ENCODE measurements around the gene MYO5B.

The MYO5B gene

DNA sequence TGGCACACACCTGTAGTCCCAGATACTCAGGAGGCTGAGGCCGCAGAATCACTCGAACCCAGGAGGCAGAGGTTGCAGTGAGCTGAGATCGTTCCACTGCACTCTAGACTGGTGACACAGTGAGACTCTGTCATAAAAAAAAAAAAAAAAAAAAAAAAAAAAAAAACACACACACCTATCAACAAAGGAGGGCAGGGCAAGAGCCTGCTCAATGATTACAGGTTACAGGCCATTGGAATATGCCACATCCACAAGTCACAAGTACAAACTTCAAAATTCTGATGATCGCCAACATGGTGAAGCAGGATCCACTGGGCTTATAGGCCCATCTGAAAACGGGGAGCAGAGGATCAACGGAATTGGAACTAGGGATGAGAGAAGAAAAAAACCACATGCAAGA is 6.3 kb downstream of the MYO5B start:
- DNase-seq (ENCODE audit: low read depth), result no peak

DNA sequence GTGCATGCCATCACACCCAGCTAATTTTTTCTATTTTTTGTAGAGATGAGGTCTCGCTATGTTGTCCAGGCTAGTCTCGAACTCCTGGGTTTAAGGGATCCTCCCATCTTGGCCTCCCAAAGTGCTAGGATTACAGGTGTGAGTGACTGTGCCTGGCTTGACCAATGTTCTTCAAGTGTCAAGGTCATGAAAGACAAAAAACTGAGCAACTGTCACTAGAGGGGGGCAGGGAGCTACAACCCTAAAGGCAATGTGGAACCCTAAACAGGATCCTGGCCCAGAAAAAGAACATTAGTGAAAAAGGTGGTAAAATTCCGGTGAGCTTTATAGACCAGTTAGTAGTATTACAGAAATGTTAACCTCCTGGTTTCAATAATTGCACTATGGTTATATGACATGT is 7.3 kb downstream of the MYO5B start:
- no peak for DNase-seq (ENCODE audit: low read depth)

DNA sequence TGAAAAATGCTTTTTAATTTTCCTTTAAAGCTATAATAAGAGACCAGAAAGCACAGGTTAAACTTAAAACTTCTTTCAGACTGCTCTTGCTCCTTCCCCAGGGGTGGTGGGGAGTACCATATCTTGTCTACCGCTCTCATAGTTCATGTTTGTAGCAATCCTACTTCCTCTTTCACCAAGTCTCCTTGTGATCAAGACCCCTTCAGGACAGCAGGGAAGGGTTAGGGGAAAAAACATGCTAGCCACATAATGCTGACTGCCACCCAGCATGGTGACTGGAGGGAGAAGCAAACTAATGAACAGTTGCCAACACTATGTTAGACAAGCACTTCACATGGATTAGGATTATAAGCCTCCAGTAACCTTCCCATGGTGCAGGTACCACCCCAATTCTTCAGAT is 8.6 kb downstream of the MYO5B start:
- DNase-seq (ENCODE audit: low read depth), result no peak

DNA sequence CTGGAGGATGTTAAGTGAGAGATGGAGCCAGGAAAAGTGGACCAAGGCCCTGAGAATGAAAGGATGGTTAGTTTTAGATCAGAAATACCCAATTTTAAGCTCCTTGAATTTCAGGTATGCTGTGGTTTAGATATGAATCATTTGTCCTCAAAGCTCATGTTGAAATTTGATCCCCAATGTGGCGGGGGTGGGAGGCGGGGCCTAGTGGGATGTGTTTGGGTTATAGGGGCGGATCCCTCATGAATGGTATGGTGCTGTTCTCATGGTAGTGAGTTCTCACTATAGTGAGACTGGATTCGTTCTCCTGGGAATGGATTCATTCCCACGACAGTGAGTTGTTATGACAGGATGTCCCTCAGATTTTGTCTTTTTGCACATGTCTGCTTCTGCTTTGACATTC is 11.4 kb downstream of the MYO5B start:
- no peak for DNase-seq (ENCODE audit: low read depth)

DNA sequence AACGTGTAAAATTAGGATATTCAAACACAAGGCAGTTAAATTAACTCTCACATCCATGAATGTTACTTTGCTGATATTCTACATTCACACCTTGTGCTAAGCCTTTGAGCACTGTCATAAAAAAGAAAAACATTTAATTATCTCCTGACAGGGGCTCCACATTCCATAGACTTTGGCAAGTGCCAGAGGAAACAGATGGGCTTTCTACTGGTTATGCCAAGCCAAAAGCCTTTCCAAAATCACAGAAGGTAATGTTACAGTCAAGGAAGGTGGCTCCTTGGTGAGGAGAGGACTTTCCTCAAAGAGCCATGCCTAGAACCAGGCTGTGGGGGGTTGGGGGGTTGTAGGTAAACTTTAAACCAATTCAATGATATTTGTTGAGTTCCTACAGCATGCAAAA is 12.4 kb downstream of the MYO5B start:
- DNase-seq (ENCODE audit: low read depth), result no peak

DNA sequence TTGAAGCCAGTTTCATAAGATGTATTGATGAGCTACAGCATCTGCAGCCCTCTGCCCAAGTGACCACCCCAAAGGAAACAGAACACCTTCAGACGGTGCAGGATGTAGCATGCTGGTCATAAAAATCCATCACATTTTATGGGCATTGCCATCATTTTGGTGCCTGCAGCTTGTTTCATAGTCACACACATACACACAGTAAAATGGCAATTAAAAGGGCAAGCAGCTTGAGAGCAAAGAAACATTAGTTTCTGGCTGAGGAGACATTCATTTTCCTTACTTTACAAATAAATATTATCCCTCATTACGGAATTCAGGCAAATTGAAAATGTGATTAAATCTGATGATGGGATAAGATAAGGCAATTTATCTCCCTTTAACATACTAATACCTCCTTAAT is 13.4 kb downstream of the MYO5B start:
- no peak for DNase-seq (ENCODE audit: low read depth)

DNA sequence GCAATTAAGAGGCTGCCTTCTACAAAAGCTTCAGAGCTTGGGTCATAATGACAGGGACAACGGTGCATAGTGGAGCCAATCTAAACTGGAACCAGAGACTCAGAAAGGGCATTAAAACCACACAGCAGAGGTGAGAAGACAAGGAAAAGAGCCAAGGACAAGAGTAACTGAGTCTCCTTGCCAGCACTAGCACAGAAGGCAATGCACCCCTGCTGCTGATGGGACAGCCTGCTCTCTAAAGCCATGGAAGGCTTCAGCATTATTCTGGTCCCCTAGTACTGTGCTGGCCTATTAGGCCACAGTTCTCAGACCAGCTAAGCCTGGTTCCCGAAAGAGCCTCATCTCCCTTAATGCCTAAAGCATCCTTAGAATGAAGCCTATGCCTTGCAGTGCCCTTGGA is 15.5 kb downstream of the MYO5B start:
- DNase-seq (ENCODE audit: low read depth), result no peak

DNA sequence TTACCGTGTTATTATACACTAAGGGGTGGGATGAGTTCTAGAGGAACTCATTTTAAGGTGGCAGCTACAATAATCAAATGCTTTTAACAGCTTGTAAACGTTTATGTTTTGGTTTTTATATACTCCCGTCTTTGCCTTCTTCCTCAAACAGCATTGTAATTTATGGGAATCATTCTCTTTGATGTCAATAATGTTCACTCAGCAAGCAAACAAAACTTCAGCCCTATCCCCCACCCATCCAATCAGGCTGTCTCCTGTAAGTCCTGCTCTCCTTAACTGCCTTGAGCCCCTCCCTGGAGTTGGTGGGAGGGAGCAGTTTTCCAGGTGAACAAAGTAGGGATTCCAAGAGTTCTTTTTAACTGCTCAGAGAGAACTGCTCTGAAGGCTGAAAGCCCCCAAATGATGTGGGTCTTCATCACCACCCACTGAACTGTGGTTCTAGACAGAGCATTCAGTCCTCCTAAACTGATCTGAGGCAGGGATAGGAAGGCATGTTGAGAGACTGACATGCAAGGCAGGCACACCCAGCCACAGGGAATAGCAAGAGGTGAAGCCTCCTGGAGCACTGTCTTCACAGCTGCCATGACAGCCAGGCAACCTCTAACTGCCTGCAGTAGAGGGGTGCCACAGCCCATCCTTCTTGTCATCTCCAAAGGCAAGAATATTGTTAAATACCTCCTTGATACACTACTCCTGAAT is 17.5 kb downstream of the MYO5B start:
- no peak for DNase-seq (ENCODE audit: low read depth)

DNA sequence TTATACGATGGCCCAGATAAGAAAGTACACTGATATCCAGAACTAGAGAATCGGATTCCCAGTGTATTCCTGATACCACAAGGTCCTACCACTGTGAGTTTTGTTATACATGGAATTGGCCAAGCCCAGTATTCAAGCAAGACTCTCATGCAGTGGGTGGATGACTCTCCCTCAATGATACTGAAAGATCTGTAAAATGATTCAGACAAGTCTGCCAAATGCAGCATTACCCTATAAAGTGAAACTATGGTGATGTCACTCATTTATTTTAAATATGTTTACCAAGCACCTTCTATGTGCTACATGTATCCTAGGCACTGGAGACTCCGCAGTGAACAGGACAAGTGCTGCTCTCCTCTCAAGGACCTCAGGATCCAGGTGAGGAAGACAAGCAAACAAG is 22.6 kb downstream of the MYO5B start:
- no peak for DNase-seq (ENCODE audit: low read depth)

DNA sequence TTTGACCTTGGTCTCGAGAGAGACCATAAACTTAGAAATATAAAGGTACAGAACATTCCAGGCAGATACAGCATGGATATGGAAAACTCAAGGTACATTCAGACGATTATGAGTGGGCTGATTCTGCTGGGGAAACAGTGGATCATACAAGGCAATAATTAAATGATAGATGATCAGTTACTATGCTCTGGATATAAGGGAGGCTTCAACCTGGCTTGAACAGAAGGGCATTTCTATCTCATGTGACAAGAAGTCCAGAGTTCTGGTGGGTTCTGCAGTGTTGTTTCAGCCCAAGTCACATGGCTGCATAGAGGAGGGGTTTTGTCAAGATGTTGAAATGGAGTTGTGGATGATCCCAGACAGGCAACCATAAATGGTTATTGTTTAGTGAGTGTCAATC is 23.5 kb downstream of the MYO5B start:
- no peak for DNase-seq (ENCODE audit: low read depth)

DNA sequence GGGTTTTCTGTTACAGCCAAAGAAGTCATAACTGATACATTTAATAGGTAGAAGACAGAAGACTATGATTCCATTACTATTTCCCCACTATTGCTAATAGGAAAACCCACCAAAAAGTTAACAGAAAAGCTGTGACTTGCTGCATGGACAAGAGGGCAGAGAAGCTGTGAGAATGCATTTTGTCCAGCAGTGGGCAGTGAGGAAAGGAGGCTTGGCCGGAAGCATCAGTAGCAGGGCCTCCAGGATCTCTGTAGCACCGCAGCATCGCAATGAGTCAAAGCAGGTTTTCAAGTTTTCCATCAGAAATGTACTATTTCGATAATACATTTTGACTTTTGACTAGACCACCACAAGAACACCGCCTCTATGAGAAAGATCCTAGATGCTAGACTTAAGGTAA is 24.9 kb downstream of the MYO5B start:
- no peak for DNase-seq (ENCODE audit: low read depth)

DNA sequence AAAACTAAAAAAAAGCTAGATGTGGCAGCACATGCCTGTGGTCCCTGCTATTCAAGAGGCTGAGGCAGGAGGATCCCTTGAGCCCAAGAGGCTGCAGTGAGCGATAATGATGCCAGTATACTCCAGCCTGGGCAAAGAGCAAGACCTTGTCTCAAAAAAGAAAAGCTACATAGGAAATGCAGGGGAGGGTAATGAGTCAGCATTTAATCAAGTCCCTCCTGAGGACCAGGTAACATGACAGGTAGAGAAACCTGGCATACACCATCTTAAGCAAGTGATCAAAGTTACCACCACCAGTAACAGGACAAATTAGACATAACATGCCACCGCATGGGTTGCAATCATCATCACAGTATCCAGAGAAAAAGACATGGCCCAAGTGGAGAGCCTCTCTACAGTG is 25.8 kb downstream of the MYO5B start:
- DNase-seq (ENCODE audit: low read depth), result no peak

DNA sequence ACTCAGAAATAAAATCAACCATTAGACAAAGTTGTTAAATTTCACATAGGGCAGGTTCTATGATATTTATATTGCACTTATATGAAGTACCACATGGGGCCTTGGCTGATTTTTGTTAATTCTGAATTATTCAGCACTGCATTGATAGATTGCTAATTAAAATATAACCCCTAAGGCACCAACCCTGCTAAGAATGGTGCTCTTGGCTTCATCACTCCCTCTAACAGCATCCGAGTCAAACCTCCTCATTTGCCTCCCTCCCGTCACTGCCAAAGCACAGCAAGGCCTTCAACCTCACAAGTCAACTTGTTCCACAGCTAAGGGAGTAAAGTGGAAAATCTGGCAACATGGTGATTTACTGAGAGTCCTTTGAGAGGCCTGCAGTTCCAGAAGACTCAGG is 27.0 kb downstream of the MYO5B start:
- DNase-seq (ENCODE audit: low read depth), result no peak

DNA sequence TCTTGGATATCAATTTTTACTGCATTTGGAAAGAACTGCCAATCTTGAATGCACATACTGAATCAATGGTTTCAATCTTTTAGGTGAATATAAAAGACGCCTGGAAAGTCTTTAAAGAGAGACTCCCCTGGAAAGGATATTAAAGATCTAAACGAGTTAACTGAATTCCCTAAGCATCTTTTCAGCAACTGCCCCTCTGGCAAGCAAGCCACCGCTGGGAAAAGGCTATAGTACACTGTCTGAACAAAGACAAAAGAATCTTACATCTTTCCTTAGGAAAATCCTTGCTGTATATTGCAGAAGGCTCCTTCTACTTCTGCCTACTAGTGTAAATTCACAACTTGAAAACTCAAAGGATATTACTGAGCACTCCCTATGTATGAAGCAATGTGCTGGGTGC is 28.0 kb downstream of the MYO5B start:
- DNase-seq (ENCODE audit: low read depth), result no peak

DNA sequence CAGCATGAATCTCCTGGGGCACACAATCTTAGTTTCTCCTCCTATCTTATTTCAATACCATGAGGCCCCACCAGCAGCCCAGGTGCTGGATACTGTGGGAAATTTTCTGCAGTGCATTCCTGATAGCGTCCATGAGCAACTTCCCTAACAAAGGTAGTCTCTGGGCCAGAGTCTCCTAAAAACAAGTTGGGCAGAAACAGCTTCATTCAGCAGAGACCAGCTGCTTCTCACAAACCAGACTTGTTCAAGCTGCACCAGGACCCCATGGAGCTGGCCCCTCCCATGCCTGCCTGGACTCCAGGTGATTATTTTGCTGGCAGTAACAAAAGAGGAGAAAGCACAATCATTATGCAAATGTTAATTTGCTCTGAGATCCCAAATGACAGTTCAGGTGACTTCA is 31.4 kb downstream of the MYO5B start:
- no peak for DNase-seq (ENCODE audit: low read depth)

DNA sequence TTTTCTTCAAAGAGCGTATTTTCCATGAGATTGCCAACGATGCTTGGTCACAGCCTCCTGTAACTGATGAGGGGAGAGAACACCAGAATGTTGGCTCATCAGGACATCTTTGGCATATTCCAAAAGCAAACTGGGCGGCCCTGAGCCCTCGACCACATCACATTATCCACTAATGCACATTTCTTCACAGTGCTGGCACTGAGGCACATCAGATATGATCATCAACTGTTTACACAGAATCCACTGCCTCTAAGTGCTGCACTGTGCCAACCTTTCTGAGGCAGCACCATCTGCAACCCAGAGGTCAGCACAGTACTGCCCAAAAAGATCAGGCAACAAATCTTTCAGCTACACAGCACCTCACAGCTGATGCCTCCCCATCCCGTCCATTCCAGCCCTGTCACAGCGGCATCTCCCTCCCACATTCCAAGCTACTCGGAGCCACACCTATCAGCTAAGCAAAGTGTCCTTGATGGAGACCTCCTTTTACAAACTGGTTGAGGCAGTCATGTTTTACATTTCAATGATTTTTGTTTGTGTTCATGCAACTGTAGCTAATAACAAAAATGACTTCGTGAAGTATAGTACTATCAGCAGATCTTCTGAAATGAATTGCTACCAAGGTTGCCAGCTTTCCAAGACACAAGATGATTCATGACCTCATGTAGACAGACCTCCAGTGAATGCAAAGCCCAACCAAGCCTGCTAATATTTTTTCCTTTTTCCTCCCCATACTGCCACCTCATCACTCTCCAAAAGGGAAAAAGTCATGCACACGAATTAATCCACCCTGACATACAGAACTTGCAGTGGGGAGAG is 32.3 kb downstream of the MYO5B start:
- DNase-seq (ENCODE audit: low read depth), result no peak

DNA sequence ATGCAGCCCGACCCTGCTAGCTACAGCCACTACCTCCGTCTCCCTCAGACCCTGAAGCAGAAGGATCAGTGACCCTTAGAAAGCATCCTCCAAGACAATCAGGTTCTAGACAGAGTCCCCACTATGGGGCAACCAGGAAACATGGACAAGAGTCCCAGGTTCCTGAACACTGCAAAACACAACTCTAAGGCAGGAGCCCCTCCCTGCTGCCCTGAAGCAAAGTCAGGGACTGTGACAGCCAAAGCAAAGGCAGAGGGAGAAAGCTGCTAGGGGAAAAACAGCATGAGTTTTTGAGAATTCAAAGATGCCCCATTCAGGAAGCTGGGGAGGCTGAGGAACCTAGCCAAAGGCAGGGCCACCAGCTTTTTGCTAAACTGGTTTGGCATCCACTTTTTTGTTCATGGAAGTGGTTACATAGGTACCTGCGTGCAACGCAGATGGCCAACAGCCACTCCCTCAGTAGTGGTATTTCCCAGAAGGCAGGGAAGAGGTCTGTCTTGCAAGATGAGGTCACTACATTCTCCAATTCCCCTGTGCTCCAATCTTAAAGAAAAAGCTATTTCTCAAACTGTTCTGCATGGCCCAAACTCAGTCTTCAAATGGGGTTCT is 33.2 kb downstream of the MYO5B start:
- DNase-seq (ENCODE audit: low read depth), result no peak

DNA sequence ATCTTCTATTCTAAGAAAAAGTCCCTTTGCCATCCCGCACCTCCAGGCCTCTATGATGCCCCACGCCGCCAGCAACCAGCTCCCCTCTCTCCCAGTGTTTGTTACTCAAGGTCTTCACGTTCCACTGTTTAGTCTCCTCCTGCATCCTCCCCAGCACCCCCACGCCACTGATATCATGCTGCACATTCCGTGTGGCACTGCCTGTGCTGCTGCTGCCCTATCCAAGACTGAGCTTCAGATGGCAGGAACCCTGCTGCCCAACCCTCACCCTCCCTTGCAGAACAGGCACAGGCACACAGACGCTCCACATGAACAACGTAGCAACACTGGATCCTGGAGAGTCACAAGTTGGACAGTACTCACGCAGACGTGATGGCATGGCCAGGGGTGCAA is 35.3 kb downstream of the MYO5B start:
- DNase-seq (ENCODE audit: low read depth), result no peak

DNA sequence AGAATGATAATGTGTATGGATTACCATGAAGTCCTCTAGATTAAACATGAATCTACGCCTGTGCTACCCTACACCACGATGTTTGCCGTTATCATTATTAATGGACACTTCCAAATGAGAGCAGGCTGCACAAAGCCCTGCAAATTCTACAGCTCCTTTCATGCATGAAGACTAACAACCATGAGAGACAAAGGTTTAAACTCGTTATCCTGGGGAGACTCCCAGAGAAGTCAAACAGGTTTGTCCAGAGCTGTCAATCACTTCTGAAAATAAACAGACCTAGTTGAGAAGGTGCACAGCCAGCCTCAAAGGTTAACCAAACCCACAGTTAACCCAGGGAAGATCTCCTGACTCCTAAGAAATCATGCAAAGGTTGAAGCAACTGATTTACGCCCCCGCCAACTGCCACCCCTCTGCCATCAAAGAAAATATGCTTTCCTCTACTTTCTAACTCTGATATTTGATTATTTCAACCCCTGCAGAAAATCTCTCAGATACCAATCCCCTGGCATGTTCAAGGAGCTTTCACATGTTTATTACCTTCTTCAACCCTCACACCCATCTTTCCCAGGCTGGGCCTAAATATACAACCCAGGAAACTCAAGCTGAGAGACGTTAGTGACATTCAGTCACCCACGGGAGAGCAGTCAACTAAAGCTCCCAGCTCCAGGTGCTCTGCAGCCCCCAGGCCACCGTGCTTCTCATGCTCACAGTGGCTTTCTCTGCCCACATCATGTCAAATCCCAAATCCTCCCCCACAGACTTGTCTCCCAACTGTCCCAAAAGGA is 35.9 kb downstream of the MYO5B start:
- no peak for DNase-seq (ENCODE audit: low read depth)

DNA sequence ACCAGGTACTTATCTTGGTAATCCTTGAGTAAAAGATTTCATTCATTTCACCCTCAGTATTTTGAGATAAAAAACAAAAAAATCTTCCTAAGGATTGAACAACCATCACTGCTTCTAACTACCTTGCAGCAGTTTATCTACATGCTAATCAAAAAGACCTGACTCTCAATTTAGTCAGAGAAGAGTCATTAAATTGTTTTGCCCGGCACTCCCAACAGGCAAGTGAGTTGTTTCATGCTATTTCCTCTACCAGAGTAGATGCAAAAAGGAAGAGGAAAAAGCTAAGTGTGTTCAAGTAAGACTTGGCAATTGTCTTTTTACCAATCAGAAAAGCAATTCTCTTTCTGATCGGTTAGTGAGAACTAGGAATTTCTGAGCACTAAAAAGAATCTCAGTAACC is 39.5 kb downstream of the MYO5B start:
- DNase-seq (ENCODE audit: low read depth), result no peak

DNA sequence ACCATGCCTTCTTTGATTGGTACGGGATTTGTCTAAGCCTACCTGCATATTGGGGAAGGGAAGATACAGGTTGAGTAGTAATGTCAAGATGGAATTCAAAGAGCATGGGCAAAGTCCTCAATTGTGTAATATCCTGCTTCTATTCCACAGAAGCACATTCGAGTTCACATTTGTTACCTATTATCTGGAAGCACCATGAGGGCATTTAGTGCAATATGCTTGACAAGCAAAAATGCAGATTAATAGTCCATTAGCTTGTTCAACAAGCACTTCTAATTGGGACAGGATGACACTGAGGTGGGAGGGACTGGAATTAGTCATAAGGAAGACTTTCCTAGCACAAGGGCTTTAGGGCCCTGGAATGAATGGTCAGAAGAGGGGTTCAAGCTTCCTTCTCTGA is 40.5 kb downstream of the MYO5B start:
- no peak for DNase-seq (ENCODE audit: low read depth)

DNA sequence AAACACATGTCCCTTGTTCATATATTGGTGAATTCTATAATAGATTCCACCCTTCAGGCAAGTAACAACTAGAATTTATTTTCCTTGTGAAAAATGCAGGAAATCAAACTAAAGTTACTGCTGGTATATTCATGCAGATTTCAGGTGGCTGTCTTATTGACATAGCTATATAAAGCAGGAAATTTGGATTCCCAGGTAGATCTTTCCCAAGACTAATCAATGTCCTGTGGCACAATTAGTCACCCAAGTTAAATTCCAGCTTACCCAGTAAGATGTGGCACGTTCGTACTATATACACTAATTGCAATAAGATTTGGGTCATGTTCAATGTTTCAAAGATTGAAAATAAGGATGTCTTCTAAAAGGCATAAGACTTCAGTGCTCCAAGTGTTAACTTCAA is 42.0 kb downstream of the MYO5B start:
- DNase-seq (ENCODE audit: low read depth), result no peak

DNA sequence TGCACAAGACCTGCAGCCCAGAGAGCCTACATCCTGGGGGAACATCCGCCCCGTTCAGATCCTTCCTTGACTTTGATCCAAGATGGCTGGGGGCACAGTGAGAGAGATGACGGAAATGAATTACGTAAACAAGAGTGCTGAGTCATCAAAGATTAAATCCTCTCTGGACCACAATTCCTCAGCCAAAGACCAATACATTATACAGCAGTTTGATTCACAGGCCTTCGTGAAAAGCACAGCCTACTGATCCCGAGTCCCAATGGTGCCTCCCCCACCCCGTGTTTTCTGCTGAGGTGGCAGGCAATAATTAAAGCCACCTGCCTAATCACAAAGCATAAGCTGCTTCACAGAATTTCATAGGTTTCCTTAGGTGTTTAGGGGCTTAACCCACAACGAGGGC is 43.0 kb downstream of the MYO5B start:
- DNase-seq (ENCODE audit: low read depth), result no peak

Measured in activated T-cell treated with anti-CD3 and anti-CD28 coated beads for 48 hours (primary cell).